ENCODE data around the gene MED13L.

GRCh38 chr12:116241157-116241759 is 36.2 kb downstream of the MED13L start:
- TF ChIP-seq EZH2phosphoT487 (IDR thresholded peaks at IDR 0.05; ENCODE audit: insufficient read depth, low read depth), result no peak
- TF ChIP-seq EZH2 (IDR thresholded peaks at IDR 0.05; ENCODE audit: insufficient read depth, poor library complexity, severe bottlenecking), result no peak
